ENCODE measurements around the gene MAPK12.

Gene MAPK12

DNA sequence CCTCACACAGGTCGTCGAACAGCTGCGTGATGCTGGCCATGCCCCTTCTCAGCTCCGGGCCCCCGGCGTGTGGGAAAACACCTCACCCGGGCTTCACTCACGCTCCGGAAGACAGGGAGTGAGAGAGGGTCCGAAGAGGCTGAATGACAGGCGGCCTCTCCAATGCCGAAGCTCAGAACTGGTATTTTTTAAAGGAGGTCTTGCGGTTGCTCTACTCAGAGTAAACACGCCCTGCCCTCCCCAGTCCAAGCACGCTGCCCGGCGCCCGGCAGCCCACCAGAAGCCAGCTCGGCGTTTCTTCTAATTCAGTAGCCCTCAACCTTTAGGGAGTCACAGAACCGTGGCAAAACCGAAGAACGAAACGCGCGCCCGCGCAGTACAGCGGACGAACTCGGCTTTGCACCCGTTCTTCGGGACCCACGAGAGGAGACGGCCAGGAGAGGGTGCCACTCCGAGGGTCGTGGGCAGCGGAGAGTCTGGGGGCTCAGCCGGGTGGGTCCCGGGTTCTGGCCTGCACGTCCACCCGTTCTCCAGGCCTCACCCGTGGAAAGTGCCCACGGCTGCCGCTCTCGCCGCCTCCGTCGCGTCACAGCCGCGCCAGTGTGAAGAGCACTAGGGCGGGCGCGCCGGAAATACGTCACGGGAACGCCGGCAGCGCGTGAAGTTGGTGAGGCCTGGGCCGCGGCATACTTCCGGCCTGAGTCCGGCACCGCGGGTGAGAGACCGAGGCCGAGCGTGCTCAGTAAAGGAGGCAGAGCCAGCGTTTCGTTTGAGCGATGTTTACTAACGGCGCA, 16.9 kb downstream of the MAPK12 start, which contains the start of gene TUBGCP6:
TSS of gene TUBGCP6 (minus strand) at position 604 of the 794 bp plus-strand sequence. CDS start at position 40, 564 bp downstream.
- TF ChIP-seq, protein P1, sequence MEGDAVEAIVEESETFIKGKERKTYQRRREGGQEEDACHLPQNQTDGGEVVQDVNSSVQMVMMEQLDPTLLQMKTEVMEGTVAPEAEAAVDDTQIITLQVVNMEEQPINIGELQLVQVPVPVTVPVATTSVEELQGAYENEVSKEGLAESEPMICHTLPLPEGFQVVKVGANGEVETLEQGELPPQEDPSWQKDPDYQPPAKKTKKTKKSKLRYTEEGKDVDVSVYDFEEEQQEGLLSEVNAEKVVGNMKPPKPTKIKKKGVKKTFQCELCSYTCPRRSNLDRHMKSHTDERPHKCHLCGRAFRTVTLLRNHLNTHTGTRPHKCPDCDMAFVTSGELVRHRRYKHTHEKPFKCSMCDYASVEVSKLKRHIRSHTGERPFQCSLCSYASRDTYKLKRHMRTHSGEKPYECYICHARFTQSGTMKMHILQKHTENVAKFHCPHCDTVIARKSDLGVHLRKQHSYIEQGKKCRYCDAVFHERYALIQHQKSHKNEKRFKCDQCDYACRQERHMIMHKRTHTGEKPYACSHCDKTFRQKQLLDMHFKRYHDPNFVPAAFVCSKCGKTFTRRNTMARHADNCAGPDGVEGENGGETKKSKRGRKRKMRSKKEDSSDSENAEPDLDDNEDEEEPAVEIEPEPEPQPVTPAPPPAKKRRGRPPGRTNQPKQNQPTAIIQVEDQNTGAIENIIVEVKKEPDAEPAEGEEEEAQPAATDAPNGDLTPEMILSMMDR (conservative IDR thresholded peaks at IDR 0.05), result no peak; the same call in 1 of the 2 replicates
- TF ChIP-seq ZFX (IDR thresholded peaks at IDR 0.05), result peak; percentile 86
- H3K27ac ChIP-seq, result peak within 1 kb of the TSS; percentile 84

DNA sequence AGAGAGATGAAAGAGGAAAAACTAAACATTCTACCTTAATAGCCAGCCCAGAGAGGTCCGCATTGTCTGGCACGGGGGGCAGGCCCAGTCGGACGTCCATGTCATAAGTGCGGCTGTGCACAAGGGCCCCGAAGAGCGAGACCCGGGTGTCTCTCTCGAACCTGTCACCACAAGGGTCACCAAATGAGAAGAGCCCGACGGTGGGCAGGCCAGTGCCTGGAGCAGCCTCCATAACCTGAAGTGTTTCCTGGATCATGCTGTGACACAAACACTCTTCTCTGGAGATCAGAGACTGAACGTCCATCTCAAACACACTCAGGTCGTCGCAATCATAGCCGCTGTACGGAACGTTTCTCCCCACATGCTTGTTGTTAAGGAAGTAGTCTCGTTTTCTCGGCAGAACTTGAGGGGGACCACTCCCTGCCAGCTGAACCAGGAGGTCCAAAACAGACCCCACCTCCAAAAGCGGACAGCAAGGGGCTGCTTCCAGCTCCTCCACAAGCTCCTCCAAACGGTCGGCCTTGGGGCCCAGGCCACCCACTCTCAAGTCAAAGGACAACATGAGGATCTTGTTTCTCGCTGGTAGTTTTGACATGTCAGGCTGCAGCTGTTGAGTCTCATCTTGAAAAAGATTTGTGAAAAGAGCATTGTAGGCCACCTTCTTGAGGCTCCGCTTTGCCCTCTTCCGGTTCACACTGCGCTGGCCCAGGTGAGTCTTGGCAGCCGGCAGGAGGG, 17.6 kb downstream of the MAPK12 start:
- peak overlapping the region; percentile 84 for H3K27ac ChIP-seq
- TF ChIP-seq, protein P1 (conservative IDR thresholded peaks at IDR 0.05), result no peak
- no peak for TF ChIP-seq ZFX (IDR thresholded peaks at IDR 0.05)

DNA sequence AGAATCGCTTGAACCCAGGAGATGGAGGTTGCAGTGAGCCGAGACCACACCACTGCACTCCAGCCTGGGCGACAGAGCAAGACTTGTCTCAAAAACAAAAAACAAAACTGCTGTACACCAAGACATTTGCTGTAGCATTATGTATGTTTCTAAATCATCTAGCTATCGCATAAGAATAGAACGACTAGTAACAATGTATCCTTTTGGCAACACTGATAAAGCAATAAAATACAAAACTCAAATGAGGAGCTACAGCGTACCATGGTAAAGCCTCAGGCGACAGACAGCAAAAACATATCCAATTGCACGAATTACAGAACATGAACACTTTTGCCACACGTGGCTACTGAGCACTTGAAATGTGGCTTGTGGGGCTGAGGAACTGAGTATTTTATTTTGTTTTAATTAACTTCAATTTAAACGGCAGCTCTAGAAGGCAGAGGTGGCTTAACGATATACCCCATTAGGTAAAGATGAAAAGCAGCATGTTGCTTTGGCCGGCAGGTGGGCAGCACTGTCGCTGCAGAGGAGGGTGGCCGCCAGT, 19.0 kb downstream of the MAPK12 start:
- no peak for TF ChIP-seq ZFX (IDR thresholded peaks at IDR 0.05)
- TF ChIP-seq, protein P1 (conservative IDR thresholded peaks at IDR 0.05), result no peak
- H3K27ac ChIP-seq, result peak overlapping the region; percentile 84; the same call in 1 of the 2 replicates

DNA sequence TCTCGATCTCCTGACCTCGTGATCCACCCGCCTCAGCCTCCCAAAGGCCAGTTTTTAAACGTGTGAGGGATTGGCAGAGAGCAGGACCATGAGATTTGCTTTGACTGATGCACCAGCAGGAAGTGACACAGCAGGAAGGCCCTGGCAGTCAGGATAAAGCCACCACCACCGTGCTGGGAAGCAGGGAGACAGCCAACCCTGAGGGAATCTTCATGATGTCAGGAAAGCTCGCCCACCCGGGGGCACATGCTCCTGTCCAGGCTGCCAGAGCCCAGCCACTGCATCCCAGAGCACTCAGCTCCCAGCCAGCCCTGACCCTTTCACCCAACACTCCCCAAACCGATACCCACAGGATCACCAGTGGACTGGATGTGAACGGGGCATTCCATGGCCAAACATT, 22.7 kb downstream of the MAPK12 start:
- TF ChIP-seq, protein P1 (conservative IDR thresholded peaks at IDR 0.05), result no peak
- no peak for TF ChIP-seq ZFX (IDR thresholded peaks at IDR 0.05)
- H3K27ac ChIP-seq, result peak overlapping the region; percentile 38; the same call in 1 of the 2 replicates

DNA sequence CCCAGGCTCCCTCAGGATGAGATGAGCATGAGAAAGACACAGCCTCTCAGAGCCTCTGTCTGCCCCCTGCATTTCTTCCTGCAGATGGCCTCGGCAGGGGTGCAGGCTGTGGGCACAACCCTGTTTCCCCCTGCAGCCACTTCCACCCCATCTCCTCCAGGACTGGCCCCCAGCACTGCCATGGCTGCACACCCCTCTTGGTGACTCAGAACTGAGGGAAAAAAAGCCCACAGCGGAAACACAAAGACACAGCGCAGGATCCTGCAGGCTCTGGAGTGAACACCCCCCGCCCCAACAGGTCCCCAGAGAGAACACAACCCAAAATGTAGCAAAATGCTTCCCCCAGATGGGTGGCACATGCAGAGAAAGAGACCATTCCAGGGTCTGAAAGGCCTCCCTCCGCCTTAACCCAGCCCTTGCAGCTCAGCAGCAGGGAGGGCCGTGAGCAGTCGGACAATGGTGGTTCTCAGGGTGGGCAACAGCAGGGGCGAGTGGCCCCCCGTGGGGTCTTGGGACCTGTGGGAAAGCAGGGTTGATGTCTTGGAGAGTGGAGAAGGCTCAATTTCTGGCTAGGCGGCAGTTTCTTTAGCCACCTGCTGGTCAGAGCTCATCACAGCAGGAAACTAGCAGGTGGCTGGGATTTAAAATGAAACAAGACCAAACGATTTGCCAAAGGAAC, 24.6 kb downstream of the MAPK12 start:
- peak overlapping the region; percentile 12; the same call in 1 of the 2 replicates for H3K27ac ChIP-seq
- no peak for TF ChIP-seq ZFX (IDR thresholded peaks at IDR 0.05)
- TF ChIP-seq, protein P1 (conservative IDR thresholded peaks at IDR 0.05), result peak; percentile 81

DNA sequence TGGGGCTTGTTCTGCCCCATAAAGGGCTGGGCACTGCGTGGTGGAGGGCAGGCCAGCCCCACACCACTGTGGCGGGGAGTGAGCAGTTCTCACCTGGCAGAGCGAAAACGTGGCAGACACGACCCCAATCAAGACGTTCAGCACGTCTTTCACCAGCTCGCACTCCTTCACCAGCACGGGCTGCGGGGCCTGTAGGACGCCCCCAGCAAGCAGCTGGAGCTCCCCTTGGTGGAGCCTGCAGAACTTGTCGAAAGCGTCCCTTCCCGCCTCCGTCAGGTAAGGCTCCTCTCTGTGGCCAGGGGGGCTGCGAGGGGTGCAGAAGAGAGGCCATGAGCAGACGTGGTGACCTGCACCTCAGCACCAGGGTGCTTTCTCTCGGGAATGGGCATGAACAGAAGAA, 28.3 kb downstream of the MAPK12 start:
- TF ChIP-seq ZFX (IDR thresholded peaks at IDR 0.05), result no peak
- TF ChIP-seq, protein P1 (conservative IDR thresholded peaks at IDR 0.05), result no peak
- H3K27ac ChIP-seq, result no peak overlapping the region
